Common myeloid progenitor, CD34-positive (primary cell): Measurements from ENCODE around the gene NXT2.
"Not testable (repeated sequence)": the region's sequence is repeated elsewhere in the genome, so short reads cannot be mapped to it uniquely, and the experiment has no call there.

Source experiments
- CTCF ChIA-PET: fragments of 350-600 bp; sonication (Branson Sonifier 250); formaldehyde crosslinking; loops from one replicate; lab custom pipeline; 2021; ENCODE audit warnings: antibody characterized with exemption; lab: Charles Lee
- POLR2A ChIA-PET: fragments of 350-600 bp; sonication (Branson Sonifier 250); formaldehyde crosslinking; loops from one replicate; lab custom pipeline; 2021; ENCODE audit warnings: antibody characterized with exemption; lab: Charles Lee
- DNase-seq, 3 donors: peaks; one replicate each; pipeline versions ENCODE4 v3.0.0 to v3.0.0-alpha.2; 2013
- H3K27ac ChIP-seq, 2 experiments: 1 replicate in 1 of 2; 2 replicates in 1 of 2; pipeline ENCODE4 v1.7.0; 2013; ENCODE audit warnings: inconsistent platforms in 2 of 2, low read length in 2 of 2, mild to moderate bottlenecking in 2 of 2, low read depth in 1 of 2, moderate library complexity in 1 of 2; ENCODE audit not compliant: severe bottlenecking in 2 of 2, insufficient read depth in 1 of 2, poor library complexity in 1 of 2
- H3K27me3 ChIP-seq, 5 experiments: replicated peaks in 2 of 5; 1 replicate in 3 of 5; 2 replicates in 2 of 5; pipeline versions ENCODE4 v1.6.1 to v1.7.0; 2013; ENCODE audit warnings: low read length in 4 of 5, mild to moderate bottlenecking in 2 of 5, moderate library complexity in 2 of 5, inconsistent platforms in 1 of 5; ENCODE audit not compliant: insufficient read depth in 5 of 5, control insufficient read depth in 4 of 5
- H3K36me3 ChIP-seq, 4 experiments: 1 replicate in 2 of 4; 2 replicates in 2 of 4; pipeline versions ENCODE4 v1.6.1 to v1.7.0; 2013; ENCODE audit warnings: low read length in 3 of 4, control low read depth in 1 of 4, mild to moderate bottlenecking in 1 of 4; ENCODE audit not compliant: control insufficient read depth in 4 of 4, insufficient read depth in 4 of 4
- H3K4me1 ChIP-seq, 4 experiments: 1 replicate in 3 of 4; 2 replicates in 1 of 4; pipeline versions ENCODE4 v1.6.1 to v1.7.1; 2013; ENCODE audit warnings: low read length in 3 of 4, mild to moderate bottlenecking in 3 of 4, control low read depth in 1 of 4, inconsistent platforms in 1 of 4, moderate library complexity in 1 of 4; ENCODE audit not compliant: control insufficient read depth in 4 of 4, insufficient read depth in 4 of 4; ENCODE audit errors: control extremely low read depth in 1 of 4
- H3K4me3 ChIP-seq, 7 experiments: 1 replicate in 4 of 7; 2 replicates in 3 of 7; pipeline versions ENCODE4 v1.5.1 to v1.7.0; 2013; ENCODE audit warnings: mild to moderate bottlenecking in 7 of 7, low read length in 6 of 7, moderate library complexity in 6 of 7, inconsistent platforms in 2 of 7, low read depth in 2 of 7, control low read depth in 1 of 7; ENCODE audit not compliant: insufficient read depth in 4 of 7, control insufficient read depth in 1 of 7; ENCODE audit errors: extremely low read depth in 1 of 7
- H3K9me3 ChIP-seq, 5 experiments: 1 replicate in 4 of 5; 2 replicates in 1 of 5; pipeline versions ENCODE4 v1.6.1 to v1.7.1; 2013; ENCODE audit warnings: low read length in 4 of 5, mild to moderate bottlenecking in 2 of 5, inconsistent platforms in 1 of 5, low read depth in 1 of 5, moderate library complexity in 1 of 5; ENCODE audit not compliant: control insufficient read depth in 4 of 5, insufficient read depth in 2 of 5; ENCODE audit errors: control extremely low read depth in 1 of 5
- WGBS: methylation state at CpG from one replicate; pipeline ENCODE4 v1.1.5; 2013; ENCODE audit not compliant: insufficient coverage; 5-methylcytosine and 5-hydroxymethylcytosine counted together

Gene NXT2

GRCh38 chrX:109519001-109519400 is 17.6 kb upstream of the NXT2 start:
- Histone ChIP-seq H3K4me1 (no peaks in the 10 kb centered on the region), H3K27me3 (peaks cover 0 to 3% (median 0%) of the 10 kb centered on the region in 5 experiments), H3K9me3 (no peaks in the 10 kb centered on the region), H3K4me3 (no peak overlapping the region), H3K27ac (no peak overlapping the region), H3K36me3 (no peaks in the 10 kb centered on the region)
- POLR2A ChIA-PET: no interaction called here
- WGBS: no CpG with 5 or more reads among the region's 1 CpG
- CTCF ChIA-PET: no interaction called here
- DNase-seq: no peak

DNA sequence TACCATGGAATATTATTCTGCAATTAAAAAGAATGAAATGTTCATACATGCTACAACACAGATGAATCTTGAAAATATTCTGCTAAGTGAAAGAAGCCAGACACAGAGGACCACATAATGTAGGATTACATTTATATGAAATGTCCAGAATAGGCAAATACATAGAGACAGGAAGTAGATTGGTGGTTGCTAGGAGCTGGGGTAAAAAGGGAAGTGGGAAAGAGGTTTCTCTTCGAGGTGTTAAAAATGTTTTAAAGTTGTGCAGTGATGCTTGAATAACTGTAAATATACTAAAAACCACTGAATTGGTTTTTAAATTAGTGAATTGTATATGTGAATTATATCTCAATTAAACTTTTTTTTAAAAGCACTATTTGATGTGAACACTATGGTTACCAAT is 3.6 kb upstream of the NXT2 start:
- POLR2A ChIA-PET: no interaction called here
- CTCF ChIA-PET: no interaction called here

GRCh38 chrX:109533631-109534030 is 3.0 kb upstream of the NXT2 start:
- no peak overlapping the region for H3K27ac ChIP-seq
- WGBS: 86% methylated on average over 2 of the region's 2 CpGs
- H3K27me3 ChIP-seq: no peaks in the 10 kb centered on the region
- H3K4me3 ChIP-seq: no peak overlapping the region
- no peaks in the 10 kb centered on the region for H3K9me3 ChIP-seq
- no peaks in the 10 kb centered on the region for H3K36me3 ChIP-seq
- ChIA-PET CTCF (no interaction called here), POLR2A (no interaction called here)
- peaks cover 0 to 7% (median 3%) of the 10 kb centered on the region in 4 experiments for H3K4me1 ChIP-seq
- DNase-seq: no peak

More for the DNA sequence above, 3.6 kb upstream of the NXT2 start:
- no peak overlapping the region for H3K4me3 ChIP-seq
- no peak overlapping the region for H3K27ac ChIP-seq
- DNase-seq: peak in 2 of 3 donors; percentile 62 to 63
- no peaks in the 10 kb centered on the region for H3K9me3 ChIP-seq
- WGBS: no CpG with 5 or more reads among the region's 1 CpG
- no peaks in the 10 kb centered on the region for H3K36me3 ChIP-seq
- peaks cover 0 to 5% (median 2%) of the 10 kb centered on the region in 4 experiments for H3K4me1 ChIP-seq
- H3K27me3 ChIP-seq: no peaks in the 10 kb centered on the region

DNA sequence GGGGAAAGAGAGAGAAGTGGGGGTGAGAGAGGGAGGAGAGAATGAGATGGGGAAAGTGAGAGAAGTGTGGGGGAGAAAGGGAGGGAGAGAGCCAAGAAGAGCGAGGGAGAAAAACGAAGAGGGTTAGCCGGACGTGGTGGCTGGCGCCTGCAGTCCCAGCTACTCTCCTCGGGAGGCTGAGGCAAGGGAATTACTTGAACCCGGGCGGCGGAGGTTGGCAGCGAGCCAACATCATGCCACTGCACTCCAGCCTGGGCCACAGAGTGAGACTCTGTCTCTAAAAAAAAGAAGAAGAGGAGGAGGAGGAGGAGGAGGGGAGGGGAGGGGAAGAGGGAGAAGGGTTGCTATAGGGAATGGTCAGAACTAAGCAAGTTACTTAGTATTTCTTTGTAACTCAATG is 1.7 kb upstream of the NXT2 start:
- no peaks in the 10 kb centered on the region for H3K36me3 ChIP-seq
- H3K27me3 ChIP-seq: no peaks in the 10 kb centered on the region
- CTCF ChIA-PET: no interaction called here
- no peaks in the 10 kb centered on the region for H3K9me3 ChIP-seq
- POLR2A ChIA-PET: no interaction called here
- H3K4me1 ChIP-seq: peaks cover 0 to 7% (median 3%) of the 10 kb centered on the region in 4 experiments
- no peak overlapping the region for H3K4me3 ChIP-seq
- no peak overlapping the region for H3K27ac ChIP-seq
- 77% methylated on average over 10 of the region's 10 CpGs for WGBS
- DNase-seq: no peak

DNA sequence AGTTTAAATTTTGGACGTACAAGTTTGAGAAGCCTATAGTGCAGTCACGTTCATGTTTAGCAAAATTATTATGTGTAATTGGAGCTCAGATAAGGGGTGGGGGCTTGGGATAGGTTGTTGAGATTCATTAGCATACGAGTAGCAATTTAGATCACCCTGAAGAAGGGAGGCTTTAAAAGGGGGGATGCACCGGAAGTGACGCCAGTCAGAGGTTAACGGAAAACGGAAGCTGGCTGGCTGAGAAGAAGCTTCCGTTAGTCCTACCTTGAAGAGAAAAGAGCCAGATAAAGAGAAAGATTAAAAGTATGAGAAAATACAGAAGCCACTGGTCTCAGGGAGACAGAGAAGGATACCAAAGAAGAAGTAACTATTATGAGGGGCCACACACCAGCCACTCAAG is 1.1 kb upstream of the NXT2 start:
- H3K27me3 ChIP-seq: no peaks in the 10 kb centered on the region
- POLR2A ChIA-PET: no interaction called here
- no peak overlapping the region for H3K27ac ChIP-seq
- DNase-seq: no peak
- no peaks in the 10 kb centered on the region for H3K9me3 ChIP-seq
- CTCF ChIA-PET: no interaction called here
- H3K4me1 ChIP-seq: peaks cover 0 to 7% (median 3%) of the 10 kb centered on the region in 4 experiments
- H3K4me3 ChIP-seq: no peak overlapping the region
- WGBS: 90% methylated on average over 8 of the region's 8 CpGs
- H3K36me3 ChIP-seq: no peaks in the 10 kb centered on the region

DNA sequence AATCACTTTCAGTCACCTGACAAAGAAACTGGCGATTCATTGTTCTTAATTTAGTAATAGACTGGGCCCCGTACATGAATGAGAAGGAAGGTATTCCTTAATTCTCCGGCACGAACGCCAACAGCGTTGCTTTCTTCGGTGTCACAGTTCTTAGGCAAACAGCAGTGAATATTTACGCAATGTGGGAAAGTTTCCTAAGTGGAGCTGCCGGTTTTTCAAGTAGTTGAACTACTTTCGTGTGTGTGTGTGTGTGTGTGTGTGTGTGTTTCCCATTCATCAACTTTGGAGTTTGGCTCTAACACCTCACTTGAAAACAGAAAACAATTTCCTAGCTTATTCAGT is 651 bp downstream of the NXT2 start:
- DNase-seq: no peak
- CTCF ChIA-PET: no interaction called here
- no peaks in the 10 kb centered on the region for H3K36me3 ChIP-seq
- H3K4me3 ChIP-seq: peak overlapping the region; percentile 73 to 94 (median 80)
- no peaks in the 10 kb centered on the region for H3K27me3 ChIP-seq
- POLR2A ChIA-PET: interaction anchor here (1.2 kb wide), 1 partner anchor 87 kb away, joined by 3 read pairs; the partner anchor contains the start of gene KCNE5
- H3K4me1 ChIP-seq: peaks cover 0 to 7% (median 3%) of the 10 kb centered on the region in 4 experiments
- no peaks in the 10 kb centered on the region for H3K9me3 ChIP-seq
- WGBS: 44% methylated on average over 10 of the region's 10 CpGs
- peak overlapping the region; percentile 82 to 90 for H3K27ac ChIP-seq

GRCh38 chrX:109539007-109539406 is 2.4 kb downstream of the NXT2 start:
- H3K27me3 ChIP-seq, H3K4me3 ChIP-seq, H3K4me1 ChIP-seq, CTCF ChIA-PET, H3K27ac ChIP-seq, H3K36me3 ChIP-seq, H3K9me3 ChIP-seq, POLR2A ChIA-PET, DNase-seq: not testable (repeated sequence)
